GM10248 (cell line): ENCODE measurements around the gene GNG7.
"Not testable (repeated sequence)": the region's sequence is repeated elsewhere in the genome, so short reads cannot be mapped to it uniquely, and the experiment has no call there.

Experiments used
- CTCF ChIA-PET: fragments of 300-600 bp; sonication (Branson Sonifier 250); formaldehyde crosslinking; extraction: SDS; loops from one replicate; lab custom pipeline; 2021; ENCODE audit warnings: antibody characterized with exemption; lab: Yijun Ruan, JAX
- POLR2A ChIA-PET: fragments of 350-650 bp; sonication (Branson Sonifier 250); formaldehyde crosslinking; extraction: SDS; loops from one replicate; lab custom pipeline; 2020; ENCODE audit warnings: antibody characterized with exemption; lab: Yijun Ruan, JAX
- DNase-seq: peaks from one replicate; pipeline ENCODE4 v3.0.0; 2012; ENCODE audit errors: extremely low spot score
- CTCF ChIP-seq: IDR thresholded peaks from 2 replicates; pipeline ENCODE4 v1.5.1; 2012; ENCODE audit warnings: mild to moderate bottlenecking, low read depth; ENCODE audit errors: extremely low read depth, missing control alignments, control extremely low read depth

The GNG7 gene

GRCh38 chr19:2582984-2583956, 119.2 kb downstream of the GNG7 start:
- CTCF ChIA-PET: no interaction called here
- TF ChIP-seq CTCF: no peak
- POLR2A ChIA-PET: no interaction called here
- DNase-seq: no peak

GRCh38 chr19:2580396-2580795, 122.1 kb downstream of the GNG7 start:
- POLR2A ChIA-PET: interaction anchor here (3.2 kb wide), 1 partner anchor 104 kb away, joined by 23 read pairs; the partner anchor contains the start of gene GADD45B
- CTCF ChIA-PET: interaction anchor here (1.2 to 3.9 kb wide), 10 partner anchors 8 to 124 kb away, joined by 3 to 15 read pairs (median 8); partner anchors contain the start of gene LMNB2
- DNase-seq: not testable (repeated sequence)

- ChIA-PET CTCF (interaction anchor here (0.9 to 3.9 kb wide), 14 partner anchors 9 to 123 kb away, joined by 3 to 15 read pairs (median 7); partner anchors contain the start of gene LMNB2), POLR2A (interaction anchor here (0.6 to 3.2 kb wide), 3 partner anchors 20 to 103 kb away, joined by 3 to 23 read pairs (median 3); partner anchors contain the start of gene GADD45B)
- no peak for TF ChIP-seq CTCF
- DNase-seq: no peak
Measured at GRCh38 chr19:2579678-2580280, 122.7 kb downstream of the GNG7 start.

GRCh38 chr19:2578901-2579677, 123.4 kb downstream of the GNG7 start:
- ChIA-PET POLR2A (interaction anchor here (0.6 to 3.2 kb wide), 4 partner anchors 21 to 103 kb away, joined by 3 to 23 read pairs (median 6); partner anchors contain the start of gene GADD45B), CTCF (interaction anchor here (0.7 to 3.9 kb wide), 16 partner anchors 9 to 122 kb away, joined by 3 to 15 read pairs (median 7); partner anchors contain the start of gene LMNB2)
- DNase-seq: peak; percentile 83

GRCh38 chr19:2578391-2578890, 124.1 kb downstream of the GNG7 start:
- POLR2A ChIA-PET: interaction anchor here (0.6 to 3.2 kb wide), 4 partner anchors 21 to 102 kb away, joined by 3 to 23 read pairs (median 8); partner anchors contain the start of gene GADD45B
- CTCF ChIA-PET: interaction anchor here (0.7 to 3.9 kb wide), 14 partner anchors 10 to 106 kb away, joined by 3 to 15 read pairs (median 6); no protein-coding TSS in a partner anchor
- no peak for DNase-seq
- no peak for TF ChIP-seq CTCF

More at GRCh38 chr19:2578901-2579677, 123.4 kb downstream of the GNG7 start:
- TF ChIP-seq CTCF: peak; percentile 74

GRCh38 chr19:2577722-2578335, 124.7 kb downstream of the GNG7 start:
- CTCF ChIA-PET: interaction anchor here (0.8 to 3.9 kb wide), 5 partner anchors 11 to 97 kb away, joined by 3 to 14 read pairs (median 3); no protein-coding TSS in a partner anchor
- TF ChIP-seq CTCF: no peak
- POLR2A ChIA-PET: interaction anchor here (0.6 to 3.2 kb wide), 3 partner anchors 30 to 101 kb away, joined by 7 to 23 read pairs (median 9); partner anchors contain the start of gene GADD45B
- no peak for DNase-seq
